NCI-H1092 treated with DMSO at 0.1 percent for 48 hours (cell line): ENCODE measurements around the gene LAP3.
A peak's percentile ranks its signal among the peaks of the same experiment; 100 is the strongest.

Source experiments
- DNase-seq: peaks from one replicate; lab custom pipeline; 2025; lab: John Stamatoyannopoulos, UW

LAP3 gene

GRCh38 chr4:17619416-17620105 lies 42.6 kb downstream of the LAP3 start:
- DNase-seq, result no peak

GRCh38 chr4:17623451-17624001 lies 46.5 kb downstream of the LAP3 start:
- DNase-seq, result no peak

GRCh38 chr4:17624821-17625220 lies 47.8 kb downstream of the LAP3 start:
- no peak for DNase-seq

GRCh38 chr4:17630228-17630627 lies 53.2 kb downstream of the LAP3 start:
- no peak for DNase-seq

- no peak for DNase-seq
These were observed 56.6 kb downstream of the LAP3 start for GRCh38 chr4:17633600-17633999.

- no peak for DNase-seq
These were observed 58.1 kb downstream of the LAP3 start for GRCh38 chr4:17635056-17635455.

GRCh38 chr4:17636341-17636695 lies 59.3 kb downstream of the LAP3 start:
- DNase-seq, result no peak

GRCh38 chr4:17636696-17637622 lies 60.0 kb downstream of the LAP3 start:
- peak; percentile 37 for DNase-seq

GRCh38 chr4:17639136-17639535 lies 62.1 kb downstream of the LAP3 start:
- DNase-seq, result no peak

- no peak for DNase-seq
These were observed 65.4 kb downstream of the LAP3 start for GRCh38 chr4:17642398-17642783.

- no peak for DNase-seq
These were observed 69.7 kb downstream of the LAP3 start for GRCh38 chr4:17646693-17647092.

- DNase-seq, result no peak
These were observed 70.3 kb downstream of the LAP3 start for GRCh38 chr4:17647176-17647806.

GRCh38 chr4:17647927-17648326 lies 70.9 kb downstream of the LAP3 start:
- no peak for DNase-seq

GRCh38 chr4:17650406-17650805 lies 73.4 kb downstream of the LAP3 start:
- DNase-seq, result no peak

- no peak for DNase-seq
These were observed 77.7 kb downstream of the LAP3 start for GRCh38 chr4:17654701-17655100.

- no peak for DNase-seq
These were observed 80.1 kb downstream of the LAP3 start for GRCh38 chr4:17657090-17657489.
